Suppressor macrophage (primary cell): ENCODE results near the gene TMEM141.
"Not testable (repeated sequence)": the region's sequence is repeated elsewhere in the genome, so short reads cannot be mapped to it uniquely, and the experiment has no call there.

Experiments
- DNase-seq, 4 experiments: peaks; one replicate each; pipeline ENCODE4 v3.0.0-alpha.2; 2020 to 2022

TMEM141 gene

GRCh38 chr9:136835932-136836904, 45.1 kb downstream of the TMEM141 start:
- no peak for DNase-seq

- no peak for DNase-seq
These were observed 46.2 kb downstream of the TMEM141 start for GRCh38 chr9:136837146-136837855.

GRCh38 chr9:136837856-136838277, 46.7 kb downstream of the TMEM141 start:
- DNase-seq = not testable (repeated sequence)

- DNase-seq = no peak
These were observed 47.4 kb downstream of the TMEM141 start for GRCh38 chr9:136838314-136839228.

GRCh38 chr9:136839229-136840139, 48.3 kb downstream of the TMEM141 start:
- DNase-seq = no peak

GRCh38 chr9:136840140-136840876, 49.2 kb downstream of the TMEM141 start:
- no peak for DNase-seq

- DNase-seq = peak in 3 of 4 experiments; percentile 40 to 59 (median 42)
These were observed 49.9 kb downstream of the TMEM141 start for GRCh38 chr9:136840877-136841645.

- DNase-seq = not testable (repeated sequence)
These were observed 50.7 kb downstream of the TMEM141 start for GRCh38 chr9:136841646-136842379.

GRCh38 chr9:136842380-136842948, 51.3 kb downstream of the TMEM141 start, which contains the start of gene AJM1:
Gene AJM1, plus strand, starts transcription at chr9:136842478. Its CDS starts 1,937 bp downstream, at chr9:136844415.
- peak; percentile 82 to 89 (median 84) for DNase-seq
